DOHH2 (cell line): ENCODE measurements around the gene CDK6.

Experiments
- H3F3A ChIP-seq: fragments of 200-600 bp; sonication (generic), shearing (Covaris generic); 2 replicates; pipeline ENCODE4 v1.6.0; 2016; ENCODE audit warnings: antibody characterized with exemption, mild to moderate bottlenecking; ENCODE audit not compliant: control insufficient read depth, insufficient read depth
- H3K27ac ChIP-seq: fragments of 200-600 bp; sonication (generic); 2 replicates; pipeline ENCODE4 v1.5.1; 2014; ENCODE audit warnings: low read depth, mild to moderate bottlenecking, low read length, moderate library complexity
- H3K27me3 ChIP-seq: fragments of 200-600 bp; sonication (generic); 2 replicates; pipeline ENCODE4 v1.6.1; 2014; ENCODE audit warnings: mild to moderate bottlenecking, low read length, mixed read lengths; ENCODE audit not compliant: control insufficient read depth
- H3K36me3 ChIP-seq: fragments of 200-600 bp; sonication (generic); 2 replicates; pipeline ENCODE4 v1.6.1; 2014; ENCODE audit warnings: mild to moderate bottlenecking, low read length, moderate library complexity, mixed read lengths; ENCODE audit not compliant: control insufficient read depth
- H3K4me1 ChIP-seq: fragments of 200-600 bp; sonication (generic); 2 replicates; pipeline ENCODE4 v1.6.1; 2014; ENCODE audit warnings: mild to moderate bottlenecking, low read length, mixed read lengths; ENCODE audit not compliant: control insufficient read depth
- H3K4me2 ChIP-seq: fragments of 200-600 bp; sonication (generic); 2 replicates; pipeline ENCODE4 v1.6.0; 2014; ENCODE audit warnings: mild to moderate bottlenecking, low read length, moderate library complexity
- H3K4me3 ChIP-seq: fragments of 200-600 bp; sonication (generic); 2 replicates; pipeline ENCODE4 v1.5.1; 2014; ENCODE audit warnings: mild to moderate bottlenecking, low read length, mixed read lengths
- H3K79me2 ChIP-seq: fragments of 200-600 bp; sonication (generic); 2 replicates; pipeline ENCODE4 v1.6.1; 2014; ENCODE audit warnings: mild to moderate bottlenecking, low read length, mixed read lengths; ENCODE audit not compliant: control insufficient read depth
- H3K9me2 ChIP-seq: fragments of 200-600 bp; sonication (generic); replicated peaks from 2 replicates; pipeline ENCODE4 v1.6.1; 2014; ENCODE audit warnings: mild to moderate bottlenecking, low read length, mixed read lengths; ENCODE audit not compliant: control insufficient read depth
- H3K9me3 ChIP-seq: fragments of 200-600 bp; sonication (generic); 2 replicates; pipeline ENCODE4 v1.6.1; 2014; ENCODE audit warnings: antibody characterized with exemption, low read length, mixed read lengths; ENCODE audit not compliant: control insufficient read depth, insufficient read depth
- H4K20me1 ChIP-seq: fragments of 200-600 bp; sonication (generic); 2 replicates; pipeline ENCODE4 v1.6.0; 2014; ENCODE audit warnings: low read depth, mild to moderate bottlenecking, antibody characterized with exemption, low read length, moderate library complexity; ENCODE audit not compliant: control insufficient read depth, insufficient read depth
- EZH2phosphoT487 ChIP-seq: fragments of 200-600 bp; sonication (generic); IDR thresholded peaks from 2 replicates; pipeline ENCODE4 v1.6.1; 2017; ENCODE audit warnings: borderline replicate concordance, mild to moderate bottlenecking, antibody characterized with exemption, low read length, moderate library complexity, mixed read lengths
- TF ChIP-seq, protein P1 (sequence below): fragments of 200-600 bp; sonication (generic); IDR thresholded peaks from one replicate; pipeline ENCODE4 v1.5.1; 2014; ENCODE audit warnings: antibody characterized with exemption, mild to moderate bottlenecking, low read depth, low read length; ENCODE audit not compliant: poor library complexity, severe bottlenecking

CDK6 gene

DNA sequence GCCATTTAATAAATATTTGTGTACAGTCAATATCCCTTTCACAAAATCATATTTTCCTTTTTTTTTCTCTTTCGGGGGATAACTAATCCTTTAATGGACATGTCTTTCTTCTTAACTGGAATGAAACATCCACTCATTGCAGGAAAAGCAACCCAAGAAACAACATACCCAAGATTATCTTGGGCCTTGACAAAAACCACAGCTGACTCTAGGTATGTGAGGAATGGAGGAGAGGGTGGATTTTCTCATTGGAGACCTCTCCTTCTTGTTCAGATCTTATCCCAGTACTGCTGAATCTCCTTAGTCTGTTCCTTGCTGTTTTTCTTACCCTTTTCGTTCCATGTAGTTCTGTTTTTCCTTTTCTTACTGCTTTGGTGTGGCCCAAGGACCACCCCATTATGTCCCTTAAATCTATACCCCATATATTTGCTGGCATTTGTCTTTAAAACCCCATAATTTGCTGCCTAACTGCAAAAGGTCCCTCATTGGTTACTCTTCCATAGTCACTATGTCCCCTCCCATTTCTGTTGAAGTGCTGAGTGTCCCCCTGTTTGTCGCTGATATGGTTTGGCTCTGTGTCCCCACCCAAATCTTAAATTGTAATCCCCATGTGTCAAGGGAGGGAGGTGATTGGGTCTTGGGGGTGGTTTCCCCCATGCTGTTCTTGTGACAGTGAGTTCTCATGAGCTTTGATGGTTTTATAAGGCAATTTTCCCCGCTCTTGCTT lies 6.8 kb upstream of the CDK6 start:
- peaks cover 80% of the 10 kb centered on the region for H3K27me3 ChIP-seq

DNA sequence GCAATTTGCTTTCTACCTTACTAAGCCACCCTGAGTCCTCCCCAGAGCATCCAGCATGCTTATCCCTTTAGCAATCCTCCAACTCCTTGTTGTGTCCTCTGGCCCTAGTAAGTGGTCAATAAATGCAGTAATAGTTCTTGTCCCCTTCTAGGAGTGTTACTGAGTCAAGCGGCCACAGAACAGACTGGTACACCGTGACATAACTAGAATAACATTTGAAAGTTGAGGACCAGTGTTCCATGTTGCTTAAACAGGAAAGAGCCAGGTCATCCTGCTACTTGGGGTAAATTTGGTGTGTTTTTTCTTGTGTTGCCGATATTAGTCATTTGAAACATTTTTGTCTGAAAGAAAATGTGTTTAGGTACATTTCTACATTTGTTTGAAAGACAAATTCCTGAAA lies 4.8 kb upstream of the CDK6 start:
- Histone ChIP-seq H3K27me3 (peaks cover 85% of the 10 kb centered on the region), H3K36me3 (no peaks in the 10 kb centered on the region), H3K27ac (no peak overlapping the region), H3K9me3 (no peaks in the 10 kb centered on the region), H3F3A (peaks cover 14% of the 10 kb centered on the region), H3K4me2 (no peak overlapping the region), H3K79me2 (no peaks in the 10 kb centered on the region), H4K20me1 (no peaks in the 10 kb centered on the region), H3K4me3 (no peak overlapping the region), H3K9me2 (no peaks in the 10 kb centered on the region), H3K4me1 (peaks cover 7% of the 10 kb centered on the region; the same call in 1 of the 2 replicates)
- peak; percentile 69 for TF ChIP-seq EZH2phosphoT487
- TF ChIP-seq, protein P1, sequence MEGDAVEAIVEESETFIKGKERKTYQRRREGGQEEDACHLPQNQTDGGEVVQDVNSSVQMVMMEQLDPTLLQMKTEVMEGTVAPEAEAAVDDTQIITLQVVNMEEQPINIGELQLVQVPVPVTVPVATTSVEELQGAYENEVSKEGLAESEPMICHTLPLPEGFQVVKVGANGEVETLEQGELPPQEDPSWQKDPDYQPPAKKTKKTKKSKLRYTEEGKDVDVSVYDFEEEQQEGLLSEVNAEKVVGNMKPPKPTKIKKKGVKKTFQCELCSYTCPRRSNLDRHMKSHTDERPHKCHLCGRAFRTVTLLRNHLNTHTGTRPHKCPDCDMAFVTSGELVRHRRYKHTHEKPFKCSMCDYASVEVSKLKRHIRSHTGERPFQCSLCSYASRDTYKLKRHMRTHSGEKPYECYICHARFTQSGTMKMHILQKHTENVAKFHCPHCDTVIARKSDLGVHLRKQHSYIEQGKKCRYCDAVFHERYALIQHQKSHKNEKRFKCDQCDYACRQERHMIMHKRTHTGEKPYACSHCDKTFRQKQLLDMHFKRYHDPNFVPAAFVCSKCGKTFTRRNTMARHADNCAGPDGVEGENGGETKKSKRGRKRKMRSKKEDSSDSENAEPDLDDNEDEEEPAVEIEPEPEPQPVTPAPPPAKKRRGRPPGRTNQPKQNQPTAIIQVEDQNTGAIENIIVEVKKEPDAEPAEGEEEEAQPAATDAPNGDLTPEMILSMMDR: no peak

More for the DNA sequence above, 6.8 kb upstream of the CDK6 start:
- H3K36me3 ChIP-seq: no peaks in the 10 kb centered on the region
- 0 out of 2 replicates have a peak, but pooled peaks cover 4% of the 10 kb centered on the region for H3F3A ChIP-seq
- no peak overlapping the region for H3K4me2 ChIP-seq
- H3K4me1 ChIP-seq: no peaks in the 10 kb centered on the region
- H3K27ac ChIP-seq: no peak overlapping the region
- H3K9me3 ChIP-seq: no peaks in the 10 kb centered on the region
- no peaks in the 10 kb centered on the region for H4K20me1 ChIP-seq
- no peaks in the 10 kb centered on the region for H3K79me2 ChIP-seq
- H3K4me3 ChIP-seq: no peak overlapping the region
- no peaks in the 10 kb centered on the region for H3K9me2 ChIP-seq
- TF ChIP-seq EZH2phosphoT487: no peak
- TF ChIP-seq, protein P1: no peak

GRCh38 chr7:92840316-92840715 lies 3.9 kb upstream of the CDK6 start:
- H3K27ac ChIP-seq: no peak overlapping the region
- no peak overlapping the region for H3K4me2 ChIP-seq
- no peaks in the 10 kb centered on the region for H3K9me2 ChIP-seq
- no peaks in the 10 kb centered on the region for H3K36me3 ChIP-seq
- TF ChIP-seq EZH2phosphoT487: no peak
- TF ChIP-seq, protein P1: no peak
- peaks cover 79% of the 10 kb centered on the region for H3K27me3 ChIP-seq
- H3K4me3 ChIP-seq: no peak overlapping the region
- H4K20me1 ChIP-seq: no peaks in the 10 kb centered on the region
- H3K79me2 ChIP-seq: peaks cover 7% of the 10 kb centered on the region
- peaks cover 7% of the 10 kb centered on the region; the same call in 1 of the 2 replicates for H3K4me1 ChIP-seq
- H3F3A ChIP-seq: peaks cover 14% of the 10 kb centered on the region
- H3K9me3 ChIP-seq: no peaks in the 10 kb centered on the region
